ENCODE measurements around the gene TBX15. TPM values are rescaled to one million over a fixed set of nuclear protein-coding genes. Genes with fewer than 3 reads are reported as not detected.

TBX15 gene
- 0.18 and 0.64 TPM in 2 replicates for total RNA-seq (2014; rRNA removed; shearing (Covaris generic))
- polyA plus RNA-seq (2015; cell fraction: cytosol; rRNA removed) = 0.12 TPM in 1 of 2 replicates, not detected in the other
- not detected in 2 replicates for polyA plus RNA-seq (2015; cell fraction: nucleus; rRNA removed)

DNA sequence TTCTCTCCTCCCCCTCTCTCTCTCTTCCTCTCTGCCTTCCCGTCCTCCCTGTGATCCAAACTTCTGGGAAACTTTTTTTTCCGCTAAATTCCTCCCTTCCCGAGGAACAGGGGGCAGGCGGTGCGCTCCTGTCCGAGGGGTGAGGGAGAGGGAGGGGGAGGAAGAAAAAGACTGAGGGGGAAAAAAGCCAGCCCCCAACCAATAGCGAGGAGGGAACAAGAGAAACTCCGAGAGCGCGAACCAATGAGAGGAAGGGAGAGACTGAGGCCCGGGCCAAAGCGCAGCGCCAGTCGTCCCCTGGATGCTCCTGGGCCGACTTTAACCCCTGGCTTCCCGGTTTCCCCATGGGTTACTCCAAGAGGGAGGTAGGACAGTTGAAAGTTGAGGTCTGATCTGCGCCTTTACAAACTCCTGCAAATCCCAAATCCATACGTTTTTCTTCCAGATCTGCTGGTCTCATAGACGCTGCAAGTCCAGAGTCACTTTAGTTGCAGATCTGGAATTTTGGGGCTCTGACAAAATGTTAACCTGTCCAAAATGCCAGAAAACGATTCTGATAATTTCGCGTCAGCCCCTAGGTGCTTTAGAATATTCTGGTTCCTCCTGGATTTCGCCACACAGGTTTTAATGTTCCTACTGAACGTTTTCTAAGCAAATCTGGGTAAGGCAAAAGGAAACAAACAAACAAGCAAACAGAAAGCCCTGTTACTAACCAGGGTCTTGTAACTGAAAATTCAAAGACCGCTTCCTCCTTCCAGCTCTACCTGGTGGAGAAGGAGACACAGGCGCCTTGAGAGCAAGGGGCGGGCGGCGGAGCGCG lies at the start of gene TBX15:
TBX15 (minus strand) TSS at position 158 of the 820 bp plus-strand sequence. CDS start 548 bp downstream, outside the sequence.
- no peak for DNase-seq (ENCODE audit: low read depth, low spot score)
- in situ Hi-C loops (cut with HindIII; ENCODE audit: low pct_unique_long_range_greater_than_20kb, low sequenced_read_pairs) = no loop called here

- no peak for DNase-seq (ENCODE audit: low read depth, low spot score)
- in situ Hi-C loops (cut with HindIII; ENCODE audit: low pct_unique_long_range_greater_than_20kb, low sequenced_read_pairs) = no loop called here
Measured at GRCh38 chr1:119034359-119034758, 46.2 kb upstream of the TBX15 start.

- in situ Hi-C loops (cut with HindIII; ENCODE audit: low pct_unique_long_range_greater_than_20kb, low sequenced_read_pairs) = no loop called here
- no peak for DNase-seq (ENCODE audit: low read depth, low spot score)
Measured at GRCh38 chr1:119032986-119033385, 44.8 kb upstream of the TBX15 start.

DNA sequence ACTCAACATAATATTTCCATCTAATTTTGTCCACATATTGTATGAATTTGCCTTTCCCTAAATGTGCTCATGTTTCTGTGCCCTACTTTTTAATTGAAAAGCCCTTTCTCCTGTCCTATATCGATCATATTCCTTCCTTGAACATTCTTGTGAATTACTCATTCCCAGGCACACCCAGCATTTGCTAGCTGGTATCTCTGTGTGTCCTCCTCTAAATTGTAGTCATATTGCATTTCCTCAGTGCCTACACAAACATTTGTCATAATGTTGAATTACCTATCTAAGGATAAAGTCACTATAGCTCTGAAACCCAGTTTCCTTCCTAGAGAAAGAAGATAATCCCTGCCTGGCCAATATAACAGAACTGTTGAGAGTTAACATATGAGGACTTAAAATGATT lies 39.6 kb upstream of the TBX15 start:
- in situ Hi-C loops (cut with HindIII; ENCODE audit: low pct_unique_long_range_greater_than_20kb, low sequenced_read_pairs) = no loop called here

DNA sequence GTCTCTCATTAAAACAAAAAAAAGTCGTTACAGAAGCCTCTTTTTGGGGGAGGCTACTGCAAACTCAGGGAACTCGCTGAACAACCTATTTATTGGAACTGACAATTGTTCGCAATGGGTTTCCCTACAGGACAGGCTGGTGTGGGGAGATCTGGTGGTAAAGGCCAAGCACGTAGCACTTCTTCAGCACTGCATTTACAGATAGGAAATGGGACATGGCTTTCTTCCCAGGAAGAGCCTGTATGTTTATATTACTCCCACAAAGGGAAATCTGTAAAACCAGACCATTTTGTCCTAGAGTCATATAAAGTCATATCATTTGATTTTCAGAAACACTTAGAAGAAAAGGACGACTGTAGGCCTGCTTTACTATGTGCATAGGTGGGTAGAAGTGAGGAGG lies 38.8 kb upstream of the TBX15 start:
- DNase-seq (ENCODE audit: low read depth, low spot score) = no peak
- in situ Hi-C loops (cut with HindIII; ENCODE audit: low pct_unique_long_range_greater_than_20kb, low sequenced_read_pairs) = no loop called here

More for the DNA sequence above, 39.6 kb upstream of the TBX15 start:
- DNase-seq (ENCODE audit: low read depth, low spot score) = no peak

DNA sequence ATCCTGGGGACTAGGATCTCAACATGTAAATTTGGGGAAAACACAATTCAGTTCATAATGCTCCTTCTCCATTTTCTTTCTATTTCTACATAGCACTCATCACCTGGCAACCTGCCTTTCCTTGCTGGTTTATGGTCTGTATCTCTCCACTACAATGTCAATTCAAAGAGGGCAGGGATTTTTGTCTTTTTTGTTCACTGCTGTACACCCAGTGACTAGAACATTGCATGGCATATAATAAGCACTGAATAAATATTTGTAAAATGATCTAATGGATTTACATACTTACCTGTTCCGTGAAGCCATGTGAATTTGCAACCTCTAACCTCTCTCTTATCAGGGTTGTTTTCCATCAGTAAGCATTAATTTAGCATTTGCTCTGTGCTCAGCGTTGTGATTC lies 27.4 kb upstream of the TBX15 start:
- DNase-seq (ENCODE audit: low read depth, low spot score) = no peak
- in situ Hi-C loops (cut with HindIII; ENCODE audit: low pct_unique_long_range_greater_than_20kb, low sequenced_read_pairs) = no loop called here

GRCh38 chr1:119012383-119012782 lies 24.2 kb upstream of the TBX15 start:
- no peak for DNase-seq (ENCODE audit: low read depth, low spot score)
- in situ Hi-C loops (cut with HindIII; ENCODE audit: low pct_unique_long_range_greater_than_20kb, low sequenced_read_pairs) = no loop called here

- no peak for DNase-seq (ENCODE audit: low read depth, low spot score)
- in situ Hi-C loops (cut with HindIII; ENCODE audit: low pct_unique_long_range_greater_than_20kb, low sequenced_read_pairs) = no loop called here
Measured at GRCh38 chr1:119011706-119012105, 23.6 kb upstream of the TBX15 start.

GRCh38 chr1:119011116-119011515 lies 23.0 kb upstream of the TBX15 start:
- in situ Hi-C loops (cut with HindIII; ENCODE audit: low pct_unique_long_range_greater_than_20kb, low sequenced_read_pairs) = no loop called here

GRCh38 chr1:119010201-119010600 lies 22.1 kb upstream of the TBX15 start:
- in situ Hi-C loops (cut with HindIII; ENCODE audit: low pct_unique_long_range_greater_than_20kb, low sequenced_read_pairs) = no loop called here
- DNase-seq (ENCODE audit: low read depth, low spot score) = no peak

More at GRCh38 chr1:119011116-119011515, 23.0 kb upstream of the TBX15 start:
- no peak for DNase-seq (ENCODE audit: low read depth, low spot score)

GRCh38 chr1:119009312-119009655 lies 21.1 kb upstream of the TBX15 start:
- DNase-seq (ENCODE audit: low read depth, low spot score) = no peak
- in situ Hi-C loops (cut with HindIII; ENCODE audit: low pct_unique_long_range_greater_than_20kb, low sequenced_read_pairs) = no loop called here

DNA sequence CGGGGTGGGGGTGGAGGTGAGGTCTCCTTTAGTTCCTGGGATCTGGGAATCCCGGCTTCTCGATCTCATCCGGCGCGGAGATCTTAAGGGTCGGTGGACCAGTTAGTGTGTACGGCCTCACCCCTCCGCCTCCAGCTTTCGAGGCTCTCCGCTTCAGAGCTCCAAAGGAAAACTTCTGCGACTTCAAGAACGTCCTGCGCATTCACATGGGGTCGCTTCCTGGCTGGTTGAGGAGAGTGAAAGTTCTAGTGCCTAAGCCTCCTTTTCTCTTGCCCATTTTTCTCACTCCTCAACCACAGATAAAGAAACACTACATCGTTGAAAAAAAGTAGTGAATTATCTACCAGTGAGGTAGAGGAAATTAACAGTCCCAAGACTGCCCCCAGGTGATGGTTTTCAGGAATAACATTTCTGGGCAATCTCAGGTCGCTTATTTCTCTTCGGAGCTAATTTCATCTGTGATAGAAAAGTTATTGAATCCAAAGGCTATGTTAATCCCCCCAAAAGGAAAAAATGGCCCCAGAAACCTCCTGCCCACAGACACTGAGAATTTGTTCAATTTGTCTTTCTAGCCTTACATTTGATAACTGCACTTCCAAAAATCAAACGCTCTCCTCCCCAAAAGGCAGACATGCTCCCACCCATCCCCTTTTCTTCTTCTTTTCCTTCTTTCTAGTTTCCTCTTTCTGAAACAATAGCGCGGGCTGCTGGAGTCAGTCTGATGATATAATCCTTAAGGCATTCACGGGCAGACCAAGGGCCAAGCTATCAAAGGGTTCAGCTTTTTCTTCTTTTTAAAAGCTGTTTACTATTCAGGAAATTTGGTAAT lies 20.6 kb upstream of the TBX15 start:
- in situ Hi-C loops (cut with HindIII; ENCODE audit: low pct_unique_long_range_greater_than_20kb, low sequenced_read_pairs) = no loop called here
- DNase-seq (ENCODE audit: low read depth, low spot score) = peak; percentile 50

GRCh38 chr1:119007670-119008482 lies 19.7 kb upstream of the TBX15 start:
- in situ Hi-C loops (cut with HindIII; ENCODE audit: low pct_unique_long_range_greater_than_20kb, low sequenced_read_pairs) = no loop called here
- no peak for DNase-seq (ENCODE audit: low read depth, low spot score)

DNA sequence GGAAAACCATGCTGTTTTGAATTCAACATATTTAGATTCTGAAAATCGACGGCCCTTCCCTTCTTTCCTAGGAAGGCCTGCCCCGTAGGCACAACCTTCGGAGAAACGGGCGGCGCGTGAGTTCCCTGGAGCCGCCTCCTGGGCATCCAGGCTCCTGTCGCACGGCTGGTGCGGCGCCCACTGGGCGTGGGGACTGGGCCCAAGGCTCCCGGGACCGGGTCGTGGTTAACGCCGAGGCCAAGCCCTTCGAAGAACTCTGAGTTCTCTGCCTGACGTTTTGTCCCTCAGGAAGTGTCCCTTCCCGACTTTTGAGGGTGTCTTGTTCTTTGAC lies 19.2 kb upstream of the TBX15 start:
- in situ Hi-C loops (cut with HindIII; ENCODE audit: low pct_unique_long_range_greater_than_20kb, low sequenced_read_pairs) = no loop called here

GRCh38 chr1:119006406-119007279 lies 18.5 kb upstream of the TBX15 start:
- no peak for DNase-seq (ENCODE audit: low read depth, low spot score)
- in situ Hi-C loops (cut with HindIII; ENCODE audit: low pct_unique_long_range_greater_than_20kb, low sequenced_read_pairs) = no loop called here

More for the DNA sequence above, 19.2 kb upstream of the TBX15 start:
- no peak for DNase-seq (ENCODE audit: low read depth, low spot score)

- DNase-seq (ENCODE audit: low read depth, low spot score) = no peak
- in situ Hi-C loops (cut with HindIII; ENCODE audit: low pct_unique_long_range_greater_than_20kb, low sequenced_read_pairs) = no loop called here
Measured at GRCh38 chr1:119005724-119006405, 17.7 kb upstream of the TBX15 start.

All from SK-MEL-5 (cell line).